AG10803 (cell line): Measurements from ENCODE around the gene ROR1.
"Not testable (repeated sequence)": the region's sequence is repeated elsewhere in the genome, so short reads cannot be mapped to it uniquely, and the experiment has no call there.

Experiments used
- DNase-seq: peaks from one replicate; pipeline ENCODE4 v3.0.0; 2010; ENCODE audit warnings: low read depth
- H3K4me3 ChIP-seq: 2 replicates; pipeline ENCODE4 v1.5.1; 2011; ENCODE audit warnings: mild to moderate bottlenecking, low read length, control low read depth
- CTCF ChIP-seq: conservative IDR thresholded peaks from 2 replicates; pipeline ENCODE4 v1.5.1; 2011; ENCODE audit warnings: mild to moderate bottlenecking, low read length, control low read depth, inconsistent platforms

ROR1 gene

GRCh38 chr1:63782982-63783381 is 9.2 kb downstream of the ROR1 start:
- no peak for DNase-seq
- H3K4me3 ChIP-seq: no peak overlapping the region
- TF ChIP-seq CTCF: no peak

GRCh38 chr1:63784083-63784482 is 10.3 kb downstream of the ROR1 start:
- H3K4me3 ChIP-seq: no peak overlapping the region
- DNase-seq: no peak
- TF ChIP-seq CTCF: no peak

- no peak for TF ChIP-seq CTCF
- H3K4me3 ChIP-seq: no peak overlapping the region
- DNase-seq: no peak
Observed at GRCh38 chr1:63784489-63785390, 10.9 kb downstream of the ROR1 start.

GRCh38 chr1:63787270-63787669 is 13.5 kb downstream of the ROR1 start:
- DNase-seq, H3K4me3 ChIP-seq: not testable (repeated sequence)

GRCh38 chr1:63787875-63788274 is 14.1 kb downstream of the ROR1 start:
- H3K4me3 ChIP-seq: no peak overlapping the region
- DNase-seq: no peak
- TF ChIP-seq CTCF: no peak

- H3K4me3 ChIP-seq: no peak overlapping the region
- TF ChIP-seq CTCF: no peak
- DNase-seq: no peak
Observed at GRCh38 chr1:63789856-63790605, 16.2 kb downstream of the ROR1 start.

GRCh38 chr1:63790989-63791388 is 17.2 kb downstream of the ROR1 start:
- TF ChIP-seq CTCF: no peak
- H3K4me3 ChIP-seq: no peak overlapping the region
- no peak for DNase-seq
